ENCODE measurements around the gene XPNPEP1. TPM values are rescaled to one million over a fixed set of nuclear protein-coding genes. Genes with fewer than 3 reads are reported as not detected.

Gene XPNPEP1
- total RNA-seq, 2 donors from 2014 or later, result 77.9 to 118 TPM

- peak in 1 of 2 donors; percentile 47 for ATAC-seq
- Mint-ChIP-seq H3K27ac (peak overlapping the region in 1 of 2 donors; percentile 32), H3K36me3 (peaks cover 6 to 15% of the 10 kb centered on the region in 2 donors), H3K9me3 (no peaks in the 10 kb centered on the region)
- no peak for DNase-seq (ENCODE audit: low spot score in 2 of 2)
Observed at GRCh38 chr10:109892117-109892516, 31.2 kb downstream of the XPNPEP1 start.

- no peaks in the 10 kb centered on the region for H3K9me3 Mint-ChIP-seq
- H3K36me3 Mint-ChIP-seq, result peaks cover 6 to 15% of the 10 kb centered on the region in 2 donors
- peak overlapping the region; percentile 32 to 51 for H3K27ac Mint-ChIP-seq
- ATAC-seq, result no peak
- no peak for DNase-seq (ENCODE audit: low spot score in 2 of 2)
Observed at GRCh38 chr10:109891105-109891504, 32.2 kb downstream of the XPNPEP1 start.

- H3K9me3 Mint-ChIP-seq, result no peaks in the 10 kb centered on the region
- peaks cover 6 to 15% of the 10 kb centered on the region in 2 donors for H3K36me3 Mint-ChIP-seq
- no peak for ATAC-seq
- H3K27ac Mint-ChIP-seq, result peak overlapping the region; percentile 47 to 53
- DNase-seq (ENCODE audit: low spot score in 2 of 2), result no peak
Observed at GRCh38 chr10:109889867-109890266, 33.4 kb downstream of the XPNPEP1 start.

GRCh38 chr10:109887776-109888175, 35.5 kb downstream of the XPNPEP1 start:
- Mint-ChIP-seq H3K9me3 (no peaks in the 10 kb centered on the region), H3K27ac (peak overlapping the region in 1 of 2 donors; percentile 47), H3K36me3 (peaks cover 15% of the 10 kb centered on the region in 2 donors)
- ATAC-seq (no peak), DNase-seq (ENCODE audit: low spot score in 2 of 2) (no peak)

GRCh38 chr10:109887243-109887642, 36.1 kb downstream of the XPNPEP1 start:
- peaks cover 16 to 20% of the 10 kb centered on the region in 2 donors for H3K36me3 Mint-ChIP-seq
- no peaks in the 10 kb centered on the region for H3K9me3 Mint-ChIP-seq
- ATAC-seq (no peak), DNase-seq (ENCODE audit: low spot score in 2 of 2) (no peak)
- peak overlapping the region; percentile 27 to 56 for H3K27ac Mint-ChIP-seq

- DNase-seq (ENCODE audit: low spot score in 2 of 2) (no peak), ATAC-seq (peak; percentile 22 to 69)
- peaks cover 16 to 19% of the 10 kb centered on the region in 2 donors for H3K36me3 Mint-ChIP-seq
- peak overlapping the region in 1 of 2 donors; percentile 27 for H3K27ac Mint-ChIP-seq
- H3K9me3 Mint-ChIP-seq, result no peaks in the 10 kb centered on the region
Observed at GRCh38 chr10:109886781-109887140, 36.5 kb downstream of the XPNPEP1 start.

- Mint-ChIP-seq H3K36me3 (peaks cover 14 to 16% of the 10 kb centered on the region in 2 donors), H3K27ac (peak overlapping the region in 1 of 2 donors; percentile 27), H3K9me3 (no peaks in the 10 kb centered on the region)
- ATAC-seq, result peak in 1 of 2 donors; percentile 45
- DNase-seq (ENCODE audit: low spot score in 2 of 2), result no peak
Observed at GRCh38 chr10:109886037-109886780, 37.1 kb downstream of the XPNPEP1 start.

GRCh38 chr10:109883859-109884771, 39.2 kb downstream of the XPNPEP1 start:
- Mint-ChIP-seq H3K36me3 (peaks cover 14 to 20% of the 10 kb centered on the region in 2 donors), H3K27ac (peak overlapping the region; percentile 44 to 73), H3K9me3 (no peaks in the 10 kb centered on the region)
- ATAC-seq, result peak; percentile 45 to 73
- peak in 1 of 2 donors; percentile 63 for DNase-seq (ENCODE audit: low spot score in 2 of 2)

GRCh38 chr10:109882251-109883057, 40.9 kb downstream of the XPNPEP1 start:
- DNase-seq (ENCODE audit: low spot score in 2 of 2), result no peak

GRCh38 chr10:109881769-109882057, 41.6 kb downstream of the XPNPEP1 start:
- Mint-ChIP-seq H3K9me3 (no peaks in the 10 kb centered on the region), H3K27ac (no peak overlapping the region), H3K36me3 (peaks cover 24 to 30% of the 10 kb centered on the region in 2 donors)
- no peak for DNase-seq (ENCODE audit: low spot score in 2 of 2)
- no peak for ATAC-seq

More at GRCh38 chr10:109882251-109883057, 40.9 kb downstream of the XPNPEP1 start:
- no peak for ATAC-seq
- no peaks in the 10 kb centered on the region for H3K9me3 Mint-ChIP-seq
- peaks cover 23 to 30% of the 10 kb centered on the region in 2 donors for H3K36me3 Mint-ChIP-seq
- peak overlapping the region in 1 of 2 donors; percentile 66 for H3K27ac Mint-ChIP-seq

- Mint-ChIP-seq H3K9me3 (no peaks in the 10 kb centered on the region), H3K36me3 (peaks cover 30% of the 10 kb centered on the region in 2 donors), H3K27ac (no peak overlapping the region)
- DNase-seq (ENCODE audit: low spot score in 2 of 2) (no peak), ATAC-seq (no peak)
Observed at GRCh38 chr10:109880886-109881768, 42.2 kb downstream of the XPNPEP1 start.

- H3K36me3 Mint-ChIP-seq, result peaks cover 21 to 27% of the 10 kb centered on the region in 2 donors
- DNase-seq (ENCODE audit: low spot score in 2 of 2) (no peak), ATAC-seq (no peak)
- peak overlapping the region in 1 of 2 donors; percentile 70 for H3K27ac Mint-ChIP-seq
- no peaks in the 10 kb centered on the region for H3K9me3 Mint-ChIP-seq
Observed at GRCh38 chr10:109877546-109877945, 45.8 kb downstream of the XPNPEP1 start.

GRCh38 chr10:109875828-109876821, 47.2 kb downstream of the XPNPEP1 start:
- no peak for ATAC-seq

GRCh38 chr10:109875151-109875568, 48.2 kb downstream of the XPNPEP1 start:
- peaks cover 23 to 29% of the 10 kb centered on the region in 2 donors for H3K36me3 Mint-ChIP-seq
- no peak overlapping the region for H3K27ac Mint-ChIP-seq

More at GRCh38 chr10:109875828-109876821, 47.2 kb downstream of the XPNPEP1 start:
- DNase-seq (ENCODE audit: low spot score in 2 of 2), result no peak
- Mint-ChIP-seq H3K9me3 (no peaks in the 10 kb centered on the region), H3K36me3 (peaks cover 25 to 28% of the 10 kb centered on the region in 2 donors), H3K27ac (peak overlapping the region in 1 of 2 donors; percentile 36)

More at GRCh38 chr10:109875151-109875568, 48.2 kb downstream of the XPNPEP1 start:
- ATAC-seq (no peak), DNase-seq (ENCODE audit: low spot score in 2 of 2) (no peak)
- H3K9me3 Mint-ChIP-seq, result no peaks in the 10 kb centered on the region

All from activated naive CD4-positive, alpha-beta T cell treated with anti-CD3 and anti-CD28 coated beads, Interleukin-2, amount 50 U/mL, for 72 hours (primary cell).